ENCODE data around the gene PDE6D. TPM values are rescaled to one million over a fixed set of nuclear protein-coding genes. Genes with fewer than 3 reads are reported as not detected.

The PDE6D gene
- total and polyA plus RNA-seq, 2 of the 13 experiments (the other 11 are each of a cell fraction or from before 2014, with no cell fraction given), result 14.1 to 23.2 TPM

GRCh38 chr2:231785822-231786176 lies 4.7 kb upstream of the PDE6D start:
- ATAC-seq (no peak), FAIRE-seq (no peak), DNase-seq (ENCODE audit: low spot score) (no peak)
- intact Hi-C loops (cut with micrococcal nuclease; ENCODE audit: unreplicated experiment), result loop anchor here (2.0 to 5.0 kb wide), 2 partner anchors 109 to 767 kb away; partner anchors contain the start of genes EIF4E2 and TIGD1
- ChIA-PET POLR2A (interaction anchor here (1.0 to 1.7 kb wide), 4 partner anchors 10 to 112 kb away, joined by 3 to 15 read pairs (median 4); partner anchors contain the start of gene PTMA), CTCF (ENCODE audit: low intra/inter-chr PET ratio, low total read pairs) (no interaction called here)
- Histone ChIP-seq H3K9me3 (ENCODE audit: low read length) (no peaks in the 10 kb centered on the region), H2AFZ (ENCODE audit: low read length) (peak overlapping the region; percentile 73), H3K27me3 (ENCODE audit: control insufficient read depth in 1 of 2, insufficient read depth in 2 of 2, low read length in 2 of 2) (no peaks in the 10 kb centered on the region; a peak in 1 of 5 replicates), H3K9ac (ENCODE audit: insufficient read depth, low read depth, low read length) (peak overlapping the region; percentile 83), H4K20me1 (ENCODE audit: insufficient read depth, low read length) (no peaks in the 10 kb centered on the region), H3K27ac (ENCODE audit: extremely low read length, insufficient read depth, low read length) (peak overlapping the region; percentile 76), H3K4me2 (ENCODE audit: low read depth, low read length) (peak overlapping the region; percentile 91), H3K36me3 (replicated peaks in 1 of 2; ENCODE audit: control insufficient read depth in 1 of 2, insufficient read depth in 2 of 2, low read length in 2 of 2) (peaks cover 2 to 13% of the 10 kb centered on the region in 2 experiments; a peak in 4 of 5 replicates), H3K4me3 (replicated peaks in 1 of 3; ENCODE audit: insufficient read depth in 1 of 3, low read depth in 2 of 3, low read length in 3 of 3) (peak overlapping the region; percentile 84 to 96 (median 94)), H3K79me2 (ENCODE audit: insufficient read depth, low read length) (peaks cover 52% of the 10 kb centered on the region), H3K4me1 (ENCODE audit: insufficient read depth, low read length) (peaks cover 62% of the 10 kb centered on the region)
- in situ Hi-C loops (cut with HindIII; ENCODE audit: extremely low pct_ligation_motif_present, low pct_unique_long_range_greater_than_20kb), result no loop called here
- TSS peak; percentile 98 for BruUV-seq (replicated peaks)
- 24% methylated on average over 6 of the region's 6 CpGs for WGBS (ENCODE audit: low lambda C conversion rate)
- TF ChIP-seq SETDB1 (CRISPR knock-in tag; IDR thresholded peaks at IDR 0.05; ENCODE audit: borderline replicate concordance) (0 out of 2 replicates have a peak, but pooled peaks have one; percentile 13), ZNF576 (CRISPR knock-in tag; IDR thresholded peaks at IDR 0.05) (no peak), ZNF501 (CRISPR knock-in tag; IDR thresholded peaks at IDR 0.05) (no peak), GTF2F1 (IDR thresholded peaks at IDR 0.05; ENCODE audit: low read length) (no peak), ZNF629 (CRISPR knock-in tag; conservative IDR thresholded peaks at IDR 0.05) (peak; percentile 96), E2F2 (CRISPR knock-in tag; IDR thresholded peaks at IDR 0.05; ENCODE audit: borderline replicate concordance) (0 out of 2 replicates have a peak, but pooled peaks have one; percentile 37), ADNP (CRISPR knock-in tag; IDR thresholded peaks at IDR 0.05) (peak; percentile 52; the same call in 1 of the 2 replicates), SIX4 (CRISPR knock-in tag; IDR thresholded peaks at IDR 0.05) (no peak), RFX3 (CRISPR knock-in tag; IDR thresholded peaks at IDR 0.05) (no peak), ERF (CRISPR knock-in tag; IDR thresholded peaks at IDR 0.05) (no peak), ZNF337 (CRISPR knock-in tag; IDR thresholded peaks at IDR 0.05; ENCODE audit: borderline replicate concordance, low read depth) (0 out of 2 replicates have a peak, but pooled peaks have one; percentile 6), ZNF780A (CRISPR knock-in tag; IDR thresholded peaks at IDR 0.05) (no peak), CHD4 (IDR thresholded peaks at IDR 0.05; ENCODE audit: borderline replicate concordance, low read length) (peak; percentile 51; the same call in 1 of the 2 replicates), TCF12 (IDR thresholded peaks at IDR 0.05) (no peak), TCF12 (CRISPR knock-in tag; IDR thresholded peaks at IDR 0.05) (no peak), FOSL1 (CRISPR knock-in tag; IDR thresholded peaks at IDR 0.05; ENCODE audit: borderline replicate concordance) (no peak), HOXA5 (CRISPR knock-in tag; IDR thresholded peaks at IDR 0.05) (no peak), ZMYM4 (CRISPR knock-in tag; IDR thresholded peaks at IDR 0.05) (no peak), IRX3 (CRISPR knock-in tag; IDR thresholded peaks at IDR 0.05; ENCODE audit: borderline replicate concordance, low read depth) (no peak; the same call in 1 of the 2 replicates), ZNF329 (CRISPR knock-in tag; IDR thresholded peaks at IDR 0.05; ENCODE audit: low read depth) (peak; percentile 20; the same call in 1 of the 2 replicates), ZEB1 (IDR thresholded peaks at IDR 0.05; ENCODE audit: insufficient replicate concordance, low read depth) (no peak), SOX6 (IDR thresholded peaks at IDR 0.05) (no peak), SOX6 (CRISPR knock-in tag; IDR thresholded peaks at IDR 0.05) (no peak), ZNF614 (CRISPR knock-in tag; IDR thresholded peaks at IDR 0.05; ENCODE audit: borderline replicate concordance) (no peak; the same call in 1 of the 2 replicates), ZSCAN5A (CRISPR knock-in tag; IDR thresholded peaks at IDR 0.05; ENCODE audit: borderline replicate concordance) (no peak), SCMH1 (CRISPR knock-in tag; IDR thresholded peaks at IDR 0.05; ENCODE audit: borderline replicate concordance) (no peak)
